Right lobe of liver (tissue), 6 donors: ENCODE data around the gene MAP1LC3C. TPM values are rescaled to one million over a fixed set of nuclear protein-coding genes. Genes with fewer than 3 reads are reported as not detected.
A peak's percentile ranks its signal among the peaks of the same experiment; 100 is the strongest.

ENCODE experiments used
- ATAC-seq, 4 donors: fragments of 200-7000 bp; cut with Tn5 transposase; one replicate each; pipeline ENCODE4 v1.9.1; 2020; ENCODE audit warnings: mild to moderate bottlenecking in 4 of 4, moderate library complexity in 4 of 4
- DNase-seq, 3 donors: peaks; one replicate each; pipeline ENCODE4 v3.0.0-alpha.2; 2020
- H3K27ac ChIP-seq, 3 donors: fragments of 200-600 bp; one replicate each; pipeline ENCODE4 v1.8.0; 2022
- H3K27me3 ChIP-seq, 2 donors: fragments of 200-600 bp; one replicate each; pipeline ENCODE4 v1.8.0; 2022
- H3K36me3 ChIP-seq, 4 donors: fragments of 200-600 bp; sonication (generic) in 1 of 4; one replicate each; pipeline versions ENCODE4 v1.5.1 to v1.8.0; 2017 to 2022; ENCODE audit warnings: control low read depth in 1 of 4
- H3K4me1 ChIP-seq, 4 donors: fragments of 200-600 bp; sonication (generic) in 1 of 4; one replicate each; pipeline versions ENCODE4 v1.5.1 to v1.8.0; 2017 to 2022; ENCODE audit warnings: control low read depth in 1 of 4
- H3K4me3 ChIP-seq, 3 donors: fragments of 200-600 bp; one replicate each; pipeline ENCODE4 v1.8.0; 2022
- H3K9me3 ChIP-seq, 4 donors: fragments of 200-600 bp; sonication (generic) in 1 of 4; one replicate each; pipeline versions ENCODE4 v1.5.1 to v1.8.0; 2017 to 2022; ENCODE audit warnings: control low read depth in 1 of 4
- CTCF ChIP-seq, 4 donors: fragments of 200-600 bp in 3 of 4; fragments of 450-650 bp in 1 of 4; IDR thresholded peaks; one replicate each; pipeline versions ENCODE4 v1.5.1 to v1.8.0; 2016 to 2022; ENCODE audit warnings: antibody characterized with exemption in 4 of 4, mild to moderate bottlenecking in 2 of 4
- POLR2A ChIP-seq: fragments of 450-650 bp; IDR thresholded peaks from one replicate; pipeline ENCODE4 v1.6.1; 2017; ENCODE audit warnings: antibody characterized with exemption, mild to moderate bottlenecking
- WGBS: methylation state at CpG from one replicate; pipeline ENCODE4 v1.1.6; 2018; ENCODE audit warnings: low coverage, low lambda C conversion rate; ENCODE audit not compliant: insufficient coverage; ENCODE audit errors: missing lambda C conversion rate; 5-methylcytosine and 5-hydroxymethylcytosine counted together
- intact Hi-C, 2 donors: fragments of 100-400 bp; cut with DNase I; formaldehyde crosslinking; loops; one replicate each; pipeline versions ENCODE4 v1.11.2 to v1.14.1; 2022
- total RNA-seq, 6 experiments: library from RNA; depleted of rRNA in 2 of 6; stranded (reverse); fragments of >200 nt in 2 of 6; fragmentation: NEBNext Ultra II Directional in 3 of 6; extraction: Animal tissue kit (Norgen Biotek cat#: 25700) in 3 of 6; gene quantifications; one replicate each; pipeline versions ENCODE4 v1.1.0 to v1.2.4, GENCODE V29; 2016 to 2023
- donor health status: DM: no; HTN: yes; CAD: no.
- donor health status: DM: no; HTN: no; CAD: no.
- donor health status: DM: no; HTN: no; CAD: no.
- donor health status: DM: no; HTN: yes; CAD: no.
- donor health status: DM: no; HTN: yes; CAD: no.

MAP1LC3C gene
- total RNA-seq, 6 experiments from 2014 or later: 0.24 to 0.31 TPM; not detected in 4

DNA sequence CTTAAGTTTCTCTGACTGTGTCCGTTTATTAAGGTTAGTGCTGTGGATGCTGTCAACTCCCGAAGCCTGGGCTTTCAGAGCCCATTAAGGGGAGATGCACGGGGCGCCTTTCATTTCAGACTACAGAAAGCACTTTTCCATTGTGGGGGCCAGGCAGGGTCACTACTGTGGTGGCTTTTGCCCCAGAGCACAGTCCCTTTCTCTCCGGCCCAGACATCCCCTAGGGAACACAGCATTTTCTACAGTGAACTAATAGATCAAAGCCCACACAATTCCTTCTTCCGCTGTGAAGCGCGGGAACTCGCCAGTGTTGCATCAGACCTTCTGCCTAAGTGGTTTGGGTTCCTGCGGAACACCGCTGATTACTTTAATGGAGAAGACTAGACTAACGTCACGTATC is 26.8 kb upstream of the MAP1LC3C start:
- intact Hi-C loops: no loop called here
- DNase-seq (no peak), ATAC-seq (no peak)
- WGBS: 68% methylated on average over 10 of the region's 13 CpGs
- no peak for TF ChIP-seq CTCF (IDR thresholded peaks at IDR 0.05)
- TF ChIP-seq POLR2A: no peak
- Histone ChIP-seq H3K9me3 (no peaks in the 10 kb centered on the region), H3K36me3 (no peaks in the 10 kb centered on the region), H3K27me3 (no peaks in the 10 kb centered on the region), H3K27ac (no peak overlapping the region), H3K4me1 (no peaks in the 10 kb centered on the region), H3K4me3 (no peak overlapping the region)

DNA sequence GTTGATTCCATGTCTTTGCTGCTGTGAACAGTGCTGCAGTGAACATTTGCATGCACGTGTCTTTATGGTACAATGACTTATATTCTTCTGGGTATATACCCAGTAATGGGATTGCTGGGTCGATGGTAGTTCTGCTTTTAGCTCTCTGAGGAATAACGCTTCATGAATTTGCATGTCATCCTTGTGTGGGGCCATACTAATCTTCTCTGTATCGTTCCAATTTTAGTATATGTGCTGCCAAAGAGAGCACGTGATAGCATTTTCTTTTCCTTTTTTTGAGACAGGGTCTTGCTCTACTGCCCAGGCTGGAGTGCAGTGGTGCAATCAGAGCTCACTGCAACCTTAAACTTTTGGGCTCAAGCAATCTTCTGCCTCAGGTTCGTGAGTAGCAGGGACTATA is 24.9 kb upstream of the MAP1LC3C start:
- H3K27me3 ChIP-seq: no peaks in the 10 kb centered on the region
- no peaks in the 10 kb centered on the region for H3K9me3 ChIP-seq
- WGBS: 55% methylated on average over 6 of the region's 6 CpGs
- intact Hi-C loops: no loop called here
- ATAC-seq (no peak), DNase-seq (no peak)
- H3K36me3 ChIP-seq: no peaks in the 10 kb centered on the region
- H3K4me1 ChIP-seq: no peaks in the 10 kb centered on the region
- H3K4me3 ChIP-seq: no peak overlapping the region
- TF ChIP-seq CTCF (IDR thresholded peaks at IDR 0.05): no peak
- no peak for TF ChIP-seq POLR2A
- H3K27ac ChIP-seq: no peak overlapping the region

- TF ChIP-seq POLR2A (no peak), CTCF (IDR thresholded peaks at IDR 0.05) (no peak)
- intact Hi-C loops: no loop called here
- H3K4me1 ChIP-seq: no peaks in the 10 kb centered on the region
- H3K9me3 ChIP-seq: no peaks in the 10 kb centered on the region
- DNase-seq (no peak), ATAC-seq (no peak)
- H3K27me3 ChIP-seq: no peaks in the 10 kb centered on the region
- WGBS: 60% methylated on average over 6 of the region's 6 CpGs
- no peak overlapping the region for H3K4me3 ChIP-seq
- H3K36me3 ChIP-seq: no peaks in the 10 kb centered on the region
- H3K27ac ChIP-seq: no peak overlapping the region
Observed at GRCh38 chr1:242019018-242019417, 20.1 kb upstream of the MAP1LC3C start.

DNA sequence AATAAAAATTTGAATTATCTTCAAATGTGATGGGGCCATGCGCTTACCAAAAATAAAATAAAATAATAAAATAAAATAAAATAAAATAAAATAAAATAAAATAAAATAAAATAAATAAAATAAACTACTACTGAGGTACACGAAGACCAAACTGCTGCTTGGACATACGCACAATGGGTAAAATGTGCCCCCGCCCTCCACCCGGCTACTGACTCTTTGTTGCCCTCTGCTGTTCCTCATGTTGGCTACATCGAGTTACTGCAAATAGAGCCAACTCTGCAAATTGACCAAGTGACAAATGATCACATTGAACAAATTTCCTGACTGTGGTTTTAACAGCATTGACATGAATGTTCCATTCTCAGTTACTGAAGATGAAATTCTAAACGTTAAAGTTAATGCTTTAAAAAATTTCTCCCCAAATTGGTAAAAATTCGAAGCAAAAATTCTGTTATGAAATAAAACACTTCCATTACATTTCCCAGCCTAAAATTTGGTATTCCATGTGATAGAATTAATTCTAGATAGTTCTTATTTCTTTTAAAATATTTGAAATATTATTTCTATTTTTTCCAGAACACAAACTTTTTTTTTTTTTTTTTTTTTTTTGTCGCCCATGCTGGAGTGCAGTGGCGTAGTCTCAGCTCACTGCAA is 18.8 kb upstream of the MAP1LC3C start:
- Histone ChIP-seq H3K9me3 (no peaks in the 10 kb centered on the region), H3K4me3 (no peak overlapping the region), H3K27me3 (no peaks in the 10 kb centered on the region), H3K4me1 (no peaks in the 10 kb centered on the region), H3K27ac (no peak overlapping the region), H3K36me3 (no peaks in the 10 kb centered on the region)
- WGBS: 33% methylated on average over 10 of the region's 10 CpGs
- TF ChIP-seq CTCF (IDR thresholded peaks at IDR 0.05): peak; percentile 48 to 69 (median 66)
- TF ChIP-seq POLR2A: no peak
- ATAC-seq: peak; percentile 75 to 92 (median 85)
- no peak for DNase-seq
- intact Hi-C loops: no loop called here

- intact Hi-C loops: no loop called here
- no peak for DNase-seq
- TF ChIP-seq CTCF (IDR thresholded peaks at IDR 0.05): no peak
- no peak for TF ChIP-seq POLR2A
- Histone ChIP-seq H3K4me1 (no peaks in the 10 kb centered on the region), H3K9me3 (no peaks in the 10 kb centered on the region), H3K27ac (no peak overlapping the region), H3K27me3 (no peaks in the 10 kb centered on the region), H3K36me3 (no peaks in the 10 kb centered on the region), H3K4me3 (no peak overlapping the region)
- ATAC-seq: no peak
Observed at GRCh38 chr1:242016479-242016878, 17.6 kb upstream of the MAP1LC3C start.
